ENCODE data around the gene PRSS50. TPM values are rescaled to one million over a fixed set of nuclear protein-coding genes. Genes with fewer than 3 reads are reported as not detected.
"Not testable (repeated sequence)": the region's sequence is repeated elsewhere in the genome, so short reads cannot be mapped to it uniquely, and the experiment has no call there.

Gene PRSS50
- total RNA-seq, 5 donors from 2014 or later (not counting 1 experiment from before 2014, with no cell fraction given), result not detected

GRCh38 chr3:46705751-46706552 lies 11.7 kb downstream of the PRSS50 start:
- peaks cover 0 to 41% of the 10 kb centered on the region in 2 experiments for H3K27me3 ChIP-seq (replicated peaks in 1 of 2; ENCODE audit: control insufficient read depth in 2 of 2, extremely low read depth in 1 of 2, insufficient read depth in 2 of 2, low read length in 1 of 2)
- peaks cover 0 to 8% of the 10 kb centered on the region in 2 donors for H3K36me3 ChIP-seq (ENCODE audit: control insufficient read depth in 2 of 2, extremely low read depth in 1 of 2, insufficient read depth in 1 of 2, low read length in 1 of 2)
- H3K27ac ChIP-seq (ENCODE audit: low read length), result no peak overlapping the region
- H3K27me3 Mint-ChIP-seq, result peaks cover 0 to 8% of the 10 kb centered on the region in 2 donors
- ATAC-seq (replicated peaks in 1 of 4), result no peak
- POLR2A ChIA-PET, result interaction anchor here in 1 of 2 donors (0.6 kb wide), 1 partner anchor 619 kb away, joined by 3 read pairs; no protein-coding TSS in a partner anchor
- no peak overlapping the region for H3K4me3 ChIP-seq (ENCODE audit: control insufficient read depth in 1 of 2, extremely low read depth in 1 of 2, low read length in 1 of 2)
- H3K27ac Mint-ChIP-seq, result no peak overlapping the region
- 79% methylated on average over 12 of the region's 19 CpGs for WGBS (ENCODE audit: insufficient coverage)
- peaks cover 9 to 12% (median 11%) of the 10 kb centered on the region in 3 donors for H3K4me1 Mint-ChIP-seq
- CTCF ChIA-PET, result interaction anchor here (1.2 to 1.6 kb wide), 2 partner anchors 10 to 190 kb away, joined by 4 to 5 read pairs; no protein-coding TSS in a partner anchor
- H3K4me3 Mint-ChIP-seq, result no peak overlapping the region
- peaks cover 4% of the 10 kb centered on the region for H3K36me3 Mint-ChIP-seq
- H3K9me3 Mint-ChIP-seq, result no peaks in the 10 kb centered on the region
- peaks cover 4 to 20% of the 10 kb centered on the region in 2 experiments for H3K4me1 ChIP-seq (ENCODE audit: control insufficient read depth in 1 of 2, extremely low read depth in 1 of 2, insufficient read depth in 2 of 2, low read length in 2 of 2)
- peak in 1 of 35 experiments; percentile 9 for DNase-seq
- H3K9me3 ChIP-seq, result no peaks in the 10 kb centered on the region

GRCh38 chr3:46705022-46705530 lies 12.6 kb downstream of the PRSS50 start:
- Histone ChIP-seq H3K4me3 (ENCODE audit: control insufficient read depth in 1 of 2, extremely low read depth in 1 of 2, low read length in 1 of 2) (no peak overlapping the region), H3K27ac (ENCODE audit: low read length) (no peak overlapping the region), H3K9me3 (no peaks in the 10 kb centered on the region), H3K27me3 (replicated peaks in 1 of 2; ENCODE audit: control insufficient read depth in 2 of 2, extremely low read depth in 1 of 2, insufficient read depth in 2 of 2, low read length in 1 of 2) (peaks cover 0 to 49% of the 10 kb centered on the region in 2 experiments), H3K4me1 (ENCODE audit: control insufficient read depth in 1 of 2, extremely low read depth in 1 of 2, insufficient read depth in 2 of 2, low read length in 2 of 2) (peaks cover 4 to 29% of the 10 kb centered on the region in 2 experiments), H3K36me3 (ENCODE audit: control insufficient read depth in 2 of 2, extremely low read depth in 1 of 2, insufficient read depth in 1 of 2, low read length in 1 of 2) (peaks cover 0 to 3% of the 10 kb centered on the region in 2 donors)
- peak; percentile 70 to 90 (median 75) for ATAC-seq (replicated peaks in 1 of 4)
- Mint-ChIP-seq H3K27me3 (peaks cover 0 to 9% of the 10 kb centered on the region in 2 donors), H3K4me3 (no peak overlapping the region), H3K27ac (no peak overlapping the region), H3K36me3 (peaks cover 4% of the 10 kb centered on the region), H3K4me1 (peaks cover 9 to 17% (median 11%) of the 10 kb centered on the region in 3 donors), H3K9me3 (no peaks in the 10 kb centered on the region)
- CTCF ChIA-PET, result interaction anchor here (1.2 to 1.6 kb wide), 2 partner anchors 9 to 191 kb away, joined by 4 to 5 read pairs; no protein-coding TSS in a partner anchor
- DNase-seq, result peak; percentile 21 to 81 (median 57)
- POLR2A ChIA-PET, result no interaction called here
- 0% methylated on average over 2 of the region's 4 CpGs for whole genome bisulfite sequencing (ENCODE audit: insufficient coverage)

DNA sequence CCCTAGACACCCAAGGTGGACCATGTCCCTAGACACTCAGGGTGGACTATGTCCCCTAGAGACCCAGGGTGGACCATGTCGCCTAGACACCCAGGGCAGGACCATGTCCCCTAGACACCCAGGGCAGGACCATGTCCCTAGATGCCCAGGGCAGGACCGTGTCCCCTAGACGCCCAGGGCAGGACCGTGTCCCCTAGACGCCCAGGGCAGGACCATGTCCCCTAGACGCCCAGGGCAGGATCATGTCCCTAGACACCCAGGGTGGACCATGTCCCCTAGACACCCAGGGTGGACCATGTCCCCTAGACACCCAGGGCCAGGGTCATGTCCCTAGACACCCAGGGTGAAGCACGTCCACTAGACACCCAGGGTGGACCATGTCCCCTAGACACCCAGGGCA lies 13.3 kb downstream of the PRSS50 start:
- DNase-seq; H3K36me3 ChIP-seq (ENCODE audit: control insufficient read depth in 2 of 2, extremely low read depth in 1 of 2, insufficient read depth in 1 of 2, low read length in 1 of 2); H3K36me3 Mint-ChIP-seq; POLR2A ChIA-PET; H3K9me3 Mint-ChIP-seq; H3K9me3 ChIP-seq; ATAC-seq (replicated peaks in 1 of 4); H3K4me3 ChIP-seq (ENCODE audit: control insufficient read depth in 1 of 2, extremely low read depth in 1 of 2, low read length in 1 of 2); H3K27ac ChIP-seq (ENCODE audit: low read length); H3K27me3 Mint-ChIP-seq; H3K27ac Mint-ChIP-seq; H3K4me3 Mint-ChIP-seq: not testable (repeated sequence)
- CTCF ChIA-PET, result interaction anchor here in 1 of 2 donors (0.7 kb wide), 1 partner anchor 306 kb away, joined by 4 read pairs; no protein-coding TSS in a partner anchor
- peaks cover 0 to 52% of the 10 kb centered on the region in 2 experiments for H3K27me3 ChIP-seq (replicated peaks in 1 of 2; ENCODE audit: control insufficient read depth in 2 of 2, extremely low read depth in 1 of 2, insufficient read depth in 2 of 2, low read length in 1 of 2)
- H3K4me1 ChIP-seq (ENCODE audit: control insufficient read depth in 1 of 2, extremely low read depth in 1 of 2, insufficient read depth in 2 of 2, low read length in 2 of 2), result peaks cover 4 to 36% of the 10 kb centered on the region in 2 experiments
- peaks cover 14 to 23% (median 15%) of the 10 kb centered on the region in 3 donors for H3K4me1 Mint-ChIP-seq
- 61% methylated on average over 6 of the region's 7 CpGs for WGBS (ENCODE audit: insufficient coverage)

- H3K36me3 ChIP-seq (ENCODE audit: control insufficient read depth in 2 of 2, extremely low read depth in 1 of 2, insufficient read depth in 1 of 2, low read length in 1 of 2), result no peaks in the 10 kb centered on the region
- no peaks in the 10 kb centered on the region for H3K9me3 Mint-ChIP-seq
- DNase-seq, result no peak
- H3K27me3 ChIP-seq (replicated peaks in 1 of 2; ENCODE audit: control insufficient read depth in 2 of 2, extremely low read depth in 1 of 2, insufficient read depth in 2 of 2, low read length in 1 of 2), result peaks cover 0 to 52% of the 10 kb centered on the region in 2 experiments
- no peaks in the 10 kb centered on the region for H3K9me3 ChIP-seq
- peaks cover 4 to 38% of the 10 kb centered on the region in 2 experiments for H3K4me1 ChIP-seq (ENCODE audit: control insufficient read depth in 1 of 2, extremely low read depth in 1 of 2, insufficient read depth in 2 of 2, low read length in 2 of 2)
- H3K4me3 ChIP-seq (ENCODE audit: control insufficient read depth in 1 of 2, extremely low read depth in 1 of 2, low read length in 1 of 2), result no peak overlapping the region
- peaks cover 0 to 9% of the 10 kb centered on the region in 2 donors for H3K27me3 Mint-ChIP-seq
- no peak overlapping the region for H3K4me3 Mint-ChIP-seq
- no peaks in the 10 kb centered on the region for H3K36me3 Mint-ChIP-seq
- H3K4me1 Mint-ChIP-seq, result peaks cover 15 to 29% (median 24%) of the 10 kb centered on the region in 3 donors
- peak overlapping the region in 1 of 2 donors; percentile 44 for H3K27ac Mint-ChIP-seq
- POLR2A ChIA-PET, result interaction anchor here in 1 of 2 donors (0.6 kb wide), 2 partner anchors 237 to 1057 kb away, joined by 5 to 6 read pairs; no protein-coding TSS in a partner anchor
- no peak overlapping the region for H3K27ac ChIP-seq (ENCODE audit: low read length)
- WGBS (ENCODE audit: insufficient coverage), result 86% methylated on average over 1 of the region's 4 CpGs
- ATAC-seq (replicated peaks in 1 of 4), result no peak
- CTCF ChIA-PET, result interaction anchor here in 1 of 2 donors (0.7 to 1.9 kb wide), 2 partner anchors 9 to 206 kb away, joined by 5 read pairs; partner anchors contain the start of gene ALS2CL
Measured at GRCh38 chr3:46703013-46703520, 14.6 kb downstream of the PRSS50 start.

- H3K27me3 ChIP-seq (replicated peaks in 1 of 2; ENCODE audit: control insufficient read depth in 2 of 2, extremely low read depth in 1 of 2, insufficient read depth in 2 of 2, low read length in 1 of 2), result peaks cover 0 to 52% of the 10 kb centered on the region in 2 experiments
- peak overlapping the region in 1 of 2 donors; percentile 57 for H3K27ac Mint-ChIP-seq
- peaks cover 0 to 9% of the 10 kb centered on the region in 2 donors for H3K27me3 Mint-ChIP-seq
- peaks cover 21 to 35% (median 30%) of the 10 kb centered on the region in 3 donors for H3K4me1 Mint-ChIP-seq
- ATAC-seq (replicated peaks in 1 of 4) (no peak), DNase-seq (no peak)
- H3K4me3 ChIP-seq (ENCODE audit: control insufficient read depth in 1 of 2, extremely low read depth in 1 of 2, low read length in 1 of 2), result no peak overlapping the region
- 80% methylated on average over 1 of the region's 4 CpGs for WGBS (ENCODE audit: insufficient coverage)
- H3K4me1 ChIP-seq (ENCODE audit: control insufficient read depth in 1 of 2, extremely low read depth in 1 of 2, insufficient read depth in 2 of 2, low read length in 2 of 2), result peaks cover 4 to 38% of the 10 kb centered on the region in 2 experiments
- no peaks in the 10 kb centered on the region for H3K36me3 ChIP-seq (ENCODE audit: control insufficient read depth in 2 of 2, extremely low read depth in 1 of 2, insufficient read depth in 1 of 2, low read length in 1 of 2)
- ChIA-PET POLR2A (interaction anchor here in 1 of 2 donors (0.6 kb wide), 2 partner anchors 236 to 1056 kb away, joined by 5 to 6 read pairs; no protein-coding TSS in a partner anchor), CTCF (interaction anchor here in 1 of 2 donors (0.7 to 1.9 kb wide), 3 partner anchors 9 to 210 kb away, joined by 3 to 5 read pairs (median 5); partner anchors contain the start of gene ALS2CL)
- H3K36me3 Mint-ChIP-seq, result no peaks in the 10 kb centered on the region
- H3K4me3 Mint-ChIP-seq, result peak overlapping the region in 1 of 3 donors; percentile 70
- no peak overlapping the region for H3K27ac ChIP-seq (ENCODE audit: low read length)
- H3K9me3 Mint-ChIP-seq, result no peaks in the 10 kb centered on the region
- H3K9me3 ChIP-seq, result no peaks in the 10 kb centered on the region
Measured at GRCh38 chr3:46702246-46703012, 15.2 kb downstream of the PRSS50 start.
